Measurements from ENCODE around the gene RBM20.

DNA sequence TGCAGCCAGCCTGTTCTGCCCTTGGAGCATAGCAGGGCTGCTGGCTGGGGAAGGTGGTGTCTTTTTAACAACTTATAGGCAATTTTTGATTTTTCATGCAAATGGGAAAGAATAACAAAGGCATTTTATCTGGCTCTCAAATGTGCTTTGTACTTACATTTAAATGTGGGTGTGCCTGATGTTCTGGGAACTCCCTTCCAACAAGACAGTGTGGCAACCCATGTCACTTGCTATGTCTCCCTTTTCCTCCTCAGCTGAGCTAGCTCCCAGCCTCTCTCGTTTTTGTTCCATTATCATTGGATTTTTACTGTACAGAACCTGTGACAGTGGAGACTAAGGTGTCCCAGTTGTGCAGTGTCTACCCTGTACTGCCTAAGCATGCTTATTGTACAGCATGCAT is 134.1 kb downstream of the RBM20 start:
- TF ChIP-seq, protein P1, sequence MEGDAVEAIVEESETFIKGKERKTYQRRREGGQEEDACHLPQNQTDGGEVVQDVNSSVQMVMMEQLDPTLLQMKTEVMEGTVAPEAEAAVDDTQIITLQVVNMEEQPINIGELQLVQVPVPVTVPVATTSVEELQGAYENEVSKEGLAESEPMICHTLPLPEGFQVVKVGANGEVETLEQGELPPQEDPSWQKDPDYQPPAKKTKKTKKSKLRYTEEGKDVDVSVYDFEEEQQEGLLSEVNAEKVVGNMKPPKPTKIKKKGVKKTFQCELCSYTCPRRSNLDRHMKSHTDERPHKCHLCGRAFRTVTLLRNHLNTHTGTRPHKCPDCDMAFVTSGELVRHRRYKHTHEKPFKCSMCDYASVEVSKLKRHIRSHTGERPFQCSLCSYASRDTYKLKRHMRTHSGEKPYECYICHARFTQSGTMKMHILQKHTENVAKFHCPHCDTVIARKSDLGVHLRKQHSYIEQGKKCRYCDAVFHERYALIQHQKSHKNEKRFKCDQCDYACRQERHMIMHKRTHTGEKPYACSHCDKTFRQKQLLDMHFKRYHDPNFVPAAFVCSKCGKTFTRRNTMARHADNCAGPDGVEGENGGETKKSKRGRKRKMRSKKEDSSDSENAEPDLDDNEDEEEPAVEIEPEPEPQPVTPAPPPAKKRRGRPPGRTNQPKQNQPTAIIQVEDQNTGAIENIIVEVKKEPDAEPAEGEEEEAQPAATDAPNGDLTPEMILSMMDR (IDR thresholded peaks at IDR 0.05), result no peak
- TF ChIP-seq EP300 (IDR thresholded peaks at IDR 0.05), result no peak
- TF ChIP-seq POLR2AphosphoS5 (IDR thresholded peaks at IDR 0.05), result no peak
- no peak for TF ChIP-seq POLR2A (IDR thresholded peaks at IDR 0.05)

Measured in sigmoid colon (tissue), 4 donors.